Hematopoietic multipotent progenitor cell treated with erythropoietin and hydrocortisone succinate and interleukin-3 and kit ligand, for 15 days (in vitro differentiated cells): ENCODE measurements around the gene LATS2.
"Not testable (repeated sequence)": the region's sequence is repeated elsewhere in the genome, so short reads cannot be mapped to it uniquely, and the experiment has no call there.

Experiments
- DNase-seq: peaks from one replicate; pipeline ENCODE4 v3.0.0-alpha.2; 2015; ENCODE audit warnings: low spot score

LATS2 gene

DNA sequence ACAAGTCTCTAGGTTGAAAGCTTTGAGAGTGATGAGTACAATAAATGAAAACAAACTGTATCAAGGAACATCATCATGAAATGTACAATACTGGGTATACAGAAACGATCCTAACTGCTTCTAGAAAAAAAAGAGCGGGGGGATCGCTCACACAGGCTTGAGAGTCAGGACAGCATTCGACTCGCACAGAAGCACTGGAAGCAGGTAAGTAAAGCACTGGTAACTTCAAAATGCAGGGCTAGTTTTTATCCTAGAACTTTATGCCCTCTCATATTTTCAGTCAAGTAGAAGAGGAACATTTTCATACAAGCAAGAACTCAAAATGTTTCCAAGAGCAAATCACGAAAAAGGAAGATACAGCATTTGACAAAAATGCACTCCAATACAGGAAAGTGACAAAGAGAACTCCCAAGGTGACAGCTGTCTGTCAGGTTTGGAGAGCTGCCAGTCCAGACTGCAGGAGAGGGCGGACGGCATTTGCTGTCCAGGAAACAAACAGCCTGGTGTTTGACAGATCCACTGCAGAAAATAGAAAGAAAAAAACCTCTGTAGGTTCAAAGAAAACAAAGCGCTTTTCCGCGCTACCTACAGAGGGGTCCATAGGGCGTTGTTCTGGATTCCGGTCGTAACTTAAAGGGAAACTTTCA, 100.6 kb downstream of the LATS2 start:
- DNase-seq: no peak

DNA sequence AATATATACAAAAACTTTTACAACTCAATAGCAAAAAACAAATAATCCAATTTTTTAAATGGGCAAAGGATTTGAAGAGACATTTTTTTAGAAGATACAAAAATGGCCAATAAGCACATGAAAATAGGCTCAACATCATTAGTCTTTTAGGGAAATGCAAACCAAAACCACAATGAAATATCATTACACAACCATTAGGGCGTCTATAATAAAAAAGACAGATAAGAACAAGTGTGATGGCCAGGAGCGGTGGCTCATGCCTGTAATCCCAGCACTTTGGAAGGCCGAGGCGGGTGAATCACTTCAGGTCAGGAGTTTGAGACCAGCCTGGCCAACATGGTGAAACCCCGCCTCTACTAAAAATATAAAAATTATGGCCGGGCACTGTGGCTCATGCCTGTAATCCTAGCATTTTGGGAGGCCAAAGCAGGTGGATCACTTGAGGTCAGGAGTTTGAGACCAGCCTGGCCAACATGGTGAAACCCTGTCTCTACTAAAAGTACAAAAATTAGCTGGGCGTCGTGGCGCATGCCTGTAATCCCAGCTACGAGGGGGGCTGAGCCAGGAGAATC, 104.3 kb downstream of the LATS2 start:
- not testable (repeated sequence) for DNase-seq

DNA sequence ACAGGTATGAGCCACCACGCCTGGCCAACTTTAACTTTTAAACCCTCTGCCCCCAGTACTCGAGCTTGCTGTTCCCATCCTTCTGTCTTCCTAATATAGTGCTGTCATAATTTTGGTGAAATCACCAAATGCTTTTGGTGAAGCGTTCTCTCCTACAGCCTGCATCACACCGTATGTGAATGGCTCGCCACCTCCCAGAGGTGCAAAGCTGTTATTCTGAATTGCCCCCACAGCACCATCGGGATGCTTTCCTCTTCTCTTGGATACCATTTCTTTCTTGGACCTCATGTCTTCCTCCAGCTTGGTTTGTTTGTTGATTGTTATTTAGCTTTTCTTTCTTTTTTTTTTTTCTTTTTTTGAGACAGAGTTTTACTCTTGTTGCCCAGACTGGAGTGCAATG, 105.9 kb downstream of the LATS2 start:
- DNase-seq: no peak

GRCh38 chr13:20953245-20953931, 108.0 kb downstream of the LATS2 start:
- no peak for DNase-seq

DNA sequence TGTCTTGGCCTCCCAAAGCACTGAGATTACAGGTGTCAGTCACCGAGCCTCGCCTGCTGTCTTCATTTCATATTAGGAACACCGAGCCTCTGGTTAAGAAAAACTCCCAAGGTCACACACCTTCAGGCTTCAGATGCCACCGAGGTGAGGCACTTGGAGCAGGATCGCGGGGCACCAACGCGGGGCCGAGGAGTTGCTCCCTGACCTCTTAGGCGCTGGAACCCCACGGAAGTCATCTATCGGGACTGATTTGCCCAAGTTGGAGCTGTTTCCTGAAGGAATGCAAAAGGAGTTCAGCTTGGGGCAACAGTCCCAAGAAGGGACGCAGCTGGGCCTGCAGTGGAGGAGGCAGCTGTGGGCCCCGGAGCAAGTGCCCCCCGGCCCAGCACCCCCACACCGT, 108.5 kb downstream of the LATS2 start:
- DNase-seq: no peak

- not testable (repeated sequence) for DNase-seq
Measured at GRCh38 chr13:20948001-20948400, 113.4 kb downstream of the LATS2 start.

- no peak for DNase-seq
Measured at GRCh38 chr13:20945952-20946383, 115.4 kb downstream of the LATS2 start.

- no peak for DNase-seq
Measured at GRCh38 chr13:20942938-20943559, 118.3 kb downstream of the LATS2 start.

GRCh38 chr13:20940511-20940910, 120.9 kb downstream of the LATS2 start:
- not testable (repeated sequence) for DNase-seq

DNA sequence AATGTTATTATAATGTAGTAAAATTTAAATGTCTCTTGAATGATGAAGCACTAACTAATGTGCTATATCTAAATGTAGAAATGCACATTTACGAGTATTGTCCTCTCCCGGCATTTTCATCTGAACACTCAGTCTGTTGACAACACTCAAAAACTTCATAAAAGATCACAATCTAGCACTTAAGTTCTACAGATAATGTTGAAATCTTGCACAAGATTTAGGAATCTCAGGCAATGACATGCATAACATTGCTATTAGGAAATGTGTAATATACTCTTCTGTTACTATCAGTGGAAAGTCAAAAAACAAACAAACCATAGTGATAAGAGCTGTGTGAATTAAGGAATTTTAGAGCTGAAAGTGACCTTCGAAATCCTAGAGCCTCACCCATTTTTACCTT, 121.3 kb downstream of the LATS2 start:
- no peak for DNase-seq

GRCh38 chr13:20939662-20940061, 121.7 kb downstream of the LATS2 start:
- DNase-seq: no peak

- DNase-seq: no peak
Measured at GRCh38 chr13:20938302-20938701, 123.1 kb downstream of the LATS2 start.

DNA sequence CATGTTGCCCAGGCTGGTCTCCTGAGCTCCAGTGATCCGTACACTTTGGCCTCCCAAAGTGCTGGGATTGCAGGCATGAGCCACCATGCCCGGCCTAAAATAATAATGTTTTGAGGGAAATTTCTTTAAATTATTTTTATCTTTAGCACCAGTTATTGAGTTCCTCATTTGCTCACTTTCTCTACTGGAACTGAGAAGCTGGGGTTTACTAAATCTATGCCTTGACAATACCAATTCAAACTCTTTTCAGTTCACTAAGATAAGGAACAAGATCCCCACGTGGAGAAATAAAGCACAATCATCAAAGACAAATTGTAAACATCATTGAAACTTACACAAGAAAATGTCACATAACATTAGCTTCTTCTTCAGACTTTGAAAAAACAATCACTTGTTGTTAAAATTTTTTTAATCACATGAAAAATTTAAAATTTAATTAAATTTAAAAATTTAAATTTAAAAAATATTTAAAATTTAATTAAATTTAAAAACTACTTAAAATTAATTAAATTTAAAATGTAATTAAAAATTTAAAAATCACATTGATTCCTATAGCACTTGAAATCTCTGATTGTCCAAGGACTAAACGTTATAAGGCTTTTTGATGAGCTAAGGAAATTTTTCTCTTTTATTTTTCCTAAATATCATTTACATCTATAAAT, 133.7 kb downstream of the LATS2 start:
- DNase-seq: no peak

GRCh38 chr13:20925395-20925790, 136.0 kb downstream of the LATS2 start:
- DNase-seq: not testable (repeated sequence)

- DNase-seq: peak; percentile 70
Measured at GRCh38 chr13:20924758-20925394, 136.5 kb downstream of the LATS2 start.

GRCh38 chr13:20923272-20923671, 138.1 kb downstream of the LATS2 start:
- no peak for DNase-seq
